Measurements from ENCODE around the gene RFX2.
"Not testable (repeated sequence)": the region's sequence is repeated elsewhere in the genome, so short reads cannot be mapped to it uniquely, and the experiment has no call there.

Gene RFX2

GRCh38 chr19:6033744-6034264 lies 76.5 kb downstream of the RFX2 start:
- no peak for DNase-seq

DNA sequence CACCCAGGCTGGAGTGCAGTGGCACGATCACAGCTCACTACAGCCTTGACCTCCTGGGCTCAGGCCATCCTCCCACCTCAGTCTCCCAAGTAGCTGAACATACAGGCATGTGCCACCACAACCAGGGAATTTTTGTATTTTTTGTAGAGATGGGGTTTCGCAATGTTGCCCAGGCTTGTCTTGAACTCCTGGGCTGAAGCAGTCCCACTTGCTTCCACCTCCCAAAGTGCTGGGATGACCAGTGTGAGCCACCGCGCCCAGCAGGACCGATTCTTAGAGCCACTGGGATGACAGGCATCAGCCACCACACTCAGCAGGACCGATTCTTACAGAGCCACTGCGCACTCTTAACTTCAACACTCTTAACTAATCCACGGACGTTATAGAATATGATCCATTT lies 77.5 kb downstream of the RFX2 start:
- no peak for DNase-seq

DNA sequence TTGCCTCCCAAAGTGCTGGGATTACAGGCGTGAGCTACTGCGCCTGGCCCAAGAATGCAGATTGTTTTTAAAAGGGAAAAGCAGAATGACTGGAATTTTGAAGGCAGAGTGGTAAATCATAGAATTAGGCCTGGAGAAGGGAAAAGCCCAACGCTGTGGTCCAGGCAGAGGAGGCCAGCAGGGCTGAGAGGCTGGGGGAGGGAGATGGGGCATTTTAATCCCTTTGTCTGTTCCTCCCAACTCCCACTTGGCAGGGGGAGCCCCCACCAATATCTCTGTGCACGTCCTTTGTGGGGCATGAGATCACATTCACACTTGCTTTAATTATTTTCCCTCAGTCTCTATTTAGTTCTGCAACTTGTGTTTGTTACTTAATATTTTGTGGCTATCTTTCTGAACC lies 77.9 kb downstream of the RFX2 start:
- DNase-seq: no peak

GRCh38 chr19:6030214-6030507 lies 80.1 kb downstream of the RFX2 start:
- DNase-seq: no peak

- no peak for DNase-seq
Observed at GRCh38 chr19:6026390-6027227, 83.7 kb downstream of the RFX2 start.

DNA sequence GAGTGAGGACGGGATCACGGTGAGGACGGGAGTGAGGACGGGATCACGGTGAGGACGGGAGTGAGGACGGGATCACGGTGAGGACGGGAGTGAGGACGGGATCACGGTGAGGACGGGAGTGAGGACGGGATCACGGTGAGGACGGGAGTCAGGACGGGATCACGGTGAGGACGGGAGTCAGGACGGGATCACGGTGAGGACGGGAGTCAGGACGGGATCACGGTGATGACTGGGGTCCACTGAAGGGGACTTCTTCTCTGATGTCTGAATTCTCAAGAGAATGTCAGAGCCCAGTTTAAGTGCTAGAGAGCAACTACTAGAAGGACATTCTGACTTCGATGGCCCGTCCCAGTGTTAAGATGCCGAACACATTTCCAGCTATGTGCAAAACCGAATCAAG lies 85.5 kb downstream of the RFX2 start:
- not testable (repeated sequence) for DNase-seq

DNA sequence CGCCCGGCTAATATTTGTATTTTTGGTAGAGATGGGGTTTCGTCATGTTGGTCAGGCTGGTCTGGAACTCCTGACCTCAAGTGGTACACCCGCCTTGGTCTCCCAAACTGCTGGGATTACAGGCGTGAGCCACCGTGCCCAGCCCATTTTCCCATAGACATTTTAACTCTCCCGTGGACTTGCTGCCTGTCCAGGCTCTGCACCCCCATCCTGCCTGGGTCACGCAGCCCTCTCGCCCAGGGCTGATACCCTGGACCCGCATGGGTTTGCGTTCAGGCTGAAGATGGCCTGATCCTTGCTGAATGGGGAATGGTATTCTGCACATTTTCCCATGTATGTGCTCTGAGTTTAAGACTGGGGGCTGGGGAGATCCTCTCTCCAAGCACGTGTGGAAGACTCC lies 86.4 kb downstream of the RFX2 start:
- no peak for DNase-seq

GRCh38 chr19:6023085-6023682 lies 87.1 kb downstream of the RFX2 start:
- DNase-seq: no peak

- DNase-seq: no peak
Observed at GRCh38 chr19:6022570-6023064, 87.7 kb downstream of the RFX2 start.

DNA sequence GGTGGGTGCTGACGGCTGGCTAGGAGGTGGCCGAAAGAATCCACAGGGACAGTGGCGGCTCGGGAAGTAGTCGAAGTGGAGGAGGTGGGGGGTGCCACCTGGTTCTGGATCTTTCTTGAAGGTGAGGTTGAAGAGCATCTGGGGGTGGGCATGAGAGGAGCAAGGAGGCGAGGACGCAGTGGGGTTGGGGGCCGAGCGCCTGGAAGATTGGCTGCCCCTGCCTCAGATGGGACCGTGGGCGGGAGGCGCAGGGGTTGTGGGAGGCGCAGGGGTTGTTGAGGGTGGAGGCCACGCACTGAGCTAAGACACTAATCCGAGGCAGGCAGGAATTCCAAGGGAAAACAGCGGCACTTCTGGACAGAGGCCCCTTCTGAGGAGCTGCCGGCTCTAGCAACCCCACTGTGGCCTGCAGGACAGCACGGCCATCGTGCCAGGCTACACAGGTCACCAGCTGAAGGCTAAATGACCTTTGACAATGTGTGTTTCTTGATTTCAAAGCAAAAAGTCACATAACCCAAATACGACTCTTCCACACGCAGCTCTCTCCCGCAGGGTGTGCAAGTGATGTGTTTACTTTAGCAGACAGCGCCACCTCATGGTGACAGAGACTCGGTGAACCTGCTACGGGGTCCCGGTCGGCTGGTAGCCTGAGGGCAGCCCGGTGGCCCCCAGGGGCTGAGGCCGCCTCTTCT lies 88.3 kb downstream of the RFX2 start:
- DNase-seq: peak; percentile 77

GRCh38 chr19:6020972-6021805 lies 89.1 kb downstream of the RFX2 start:
- no peak for DNase-seq

DNA sequence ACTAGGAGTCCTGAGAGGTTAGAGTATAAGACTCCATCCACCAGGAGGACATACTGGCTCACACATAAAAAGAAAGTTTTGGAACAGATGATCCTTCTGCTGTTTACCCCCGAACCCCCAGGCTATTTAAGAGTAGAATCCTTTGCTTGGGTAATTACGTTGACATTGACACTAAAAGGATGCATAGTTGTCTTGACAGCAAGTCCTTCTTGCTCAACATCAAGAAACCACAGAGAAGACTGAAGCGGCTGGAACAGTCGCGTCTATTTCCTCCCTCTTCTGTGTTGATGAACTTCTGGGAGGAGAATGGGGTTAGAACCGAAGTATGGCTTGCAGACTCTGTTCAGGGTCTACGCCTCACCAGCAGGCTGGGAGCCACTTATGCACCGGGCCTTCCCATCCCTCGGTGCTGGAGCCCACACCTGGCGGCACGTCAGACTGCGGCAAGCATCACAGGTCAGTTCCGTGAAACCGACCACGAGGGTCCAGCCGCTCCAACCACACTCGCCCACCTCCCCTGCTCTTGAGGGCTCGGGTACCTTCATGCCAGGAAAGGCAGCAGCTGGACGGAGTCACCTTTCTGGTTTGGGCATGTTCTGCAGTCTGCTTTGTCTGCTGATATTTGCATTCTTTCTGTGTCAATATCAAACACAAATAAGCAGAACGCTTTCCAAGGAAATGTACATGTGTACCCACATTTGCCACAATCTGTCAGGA lies 90.0 kb downstream of the RFX2 start:
- DNase-seq: no peak

- DNase-seq: no peak
Observed at GRCh38 chr19:6018786-6019185, 91.5 kb downstream of the RFX2 start.

DNA sequence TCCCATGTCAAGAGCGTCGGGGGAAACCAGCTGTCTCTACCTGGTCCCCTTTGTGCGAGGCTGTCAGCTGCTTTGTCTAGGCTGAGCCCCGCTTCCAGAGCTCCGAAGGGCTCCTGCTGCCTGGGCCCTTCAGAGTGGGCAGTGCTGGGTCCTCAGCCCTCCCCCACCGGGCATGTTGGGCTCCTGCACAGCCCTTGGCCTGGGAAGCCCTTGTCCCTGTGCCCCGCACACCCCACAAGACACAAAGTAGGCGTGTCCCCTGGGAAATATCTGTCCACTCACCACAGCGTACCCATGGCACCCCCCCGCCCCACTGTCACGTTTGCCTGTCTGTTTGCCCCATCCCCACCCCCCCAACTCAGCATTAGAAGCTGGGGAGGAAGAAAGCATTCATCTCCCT lies 92.7 kb downstream of the RFX2 start:
- no peak for DNase-seq

- DNase-seq: no peak
Observed at GRCh38 chr19:6015841-6016545, 94.3 kb downstream of the RFX2 start.

GRCh38 chr19:6014551-6015135 lies 95.7 kb downstream of the RFX2 start:
- DNase-seq: no peak

- DNase-seq: no peak
Observed at GRCh38 chr19:6012426-6013170, 97.7 kb downstream of the RFX2 start.

DNA sequence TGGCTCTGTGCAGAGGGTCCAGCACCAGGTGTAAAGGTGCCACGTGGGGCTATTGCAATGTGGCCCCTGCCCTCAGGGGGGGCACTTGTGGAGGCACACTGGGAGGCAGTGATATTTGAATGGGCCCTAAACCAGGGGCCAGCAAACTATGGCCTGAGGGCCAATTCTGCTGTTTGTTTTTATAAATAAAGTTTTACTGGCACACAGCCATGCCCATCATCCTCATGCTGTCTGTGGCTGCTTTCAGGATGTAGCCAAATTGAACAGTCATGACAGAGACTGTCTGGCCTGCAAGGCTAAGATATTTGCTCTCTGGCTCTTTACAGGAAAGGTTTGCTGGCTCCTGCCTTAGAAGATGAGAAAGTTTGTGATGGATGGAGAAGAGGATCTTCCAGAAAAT lies 98.5 kb downstream of the RFX2 start:
- DNase-seq: no peak

GRCh38 chr19:6011206-6011605 lies 99.1 kb downstream of the RFX2 start:
- DNase-seq: no peak

GRCh38 chr19:6010107-6010506 lies 100.2 kb downstream of the RFX2 start:
- DNase-seq: no peak

Data from activated gamma-delta T cell treated with Interleukin-2 at 50 U/mL for 16 hours (primary cell).